GM19099 (cell line): ENCODE results near the gene SOCS1.

Experiments
- POLR2A ChIP-seq: IDR thresholded peaks from 3 replicates; pipeline ENCODE4 v1.6.1; 2011; ENCODE audit warnings: low read depth; ENCODE audit not compliant: insufficient read length; ENCODE audit errors: extremely low read depth

The SOCS1 gene

DNA sequence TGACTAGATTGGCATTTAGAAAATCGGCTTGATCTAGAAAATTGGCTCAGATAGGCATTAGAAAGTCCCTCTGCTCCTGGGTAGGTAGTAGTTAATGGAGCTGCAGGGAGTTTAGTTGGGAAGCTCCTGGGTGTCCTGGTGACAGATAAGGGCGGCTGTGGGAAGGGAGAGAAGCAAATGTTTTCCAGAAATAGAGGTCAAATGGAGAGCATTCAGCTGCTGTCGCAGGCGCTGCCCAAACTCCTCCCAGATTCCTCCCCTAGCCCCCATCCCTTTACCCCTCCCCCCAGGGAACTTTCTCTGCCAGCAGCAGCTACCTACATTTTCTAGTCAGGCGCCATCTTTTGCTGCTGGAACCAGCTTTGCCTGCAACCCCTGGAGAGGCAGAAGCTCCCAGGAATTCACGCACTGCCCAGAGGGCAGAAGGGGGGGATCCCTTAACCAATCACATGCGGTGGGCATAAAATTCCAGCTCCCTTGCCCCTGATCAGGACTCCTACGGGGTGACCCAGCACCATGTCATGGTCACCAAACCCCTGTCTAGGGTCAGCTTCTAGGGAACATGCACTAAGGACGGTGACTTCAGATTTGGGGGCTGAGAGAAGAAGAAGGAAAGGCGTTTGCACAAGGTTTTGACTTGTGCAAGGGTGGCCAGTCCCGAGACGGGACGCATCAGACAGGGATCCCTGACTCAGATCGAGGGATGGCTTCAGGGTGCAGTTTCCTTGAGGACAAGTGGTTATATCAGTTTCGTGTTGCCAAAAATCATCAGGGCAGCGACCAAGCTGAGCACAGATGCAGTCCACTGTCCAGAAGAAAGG is 43.8 kb downstream of the SOCS1 start:
- no peak for TF ChIP-seq POLR2A

DNA sequence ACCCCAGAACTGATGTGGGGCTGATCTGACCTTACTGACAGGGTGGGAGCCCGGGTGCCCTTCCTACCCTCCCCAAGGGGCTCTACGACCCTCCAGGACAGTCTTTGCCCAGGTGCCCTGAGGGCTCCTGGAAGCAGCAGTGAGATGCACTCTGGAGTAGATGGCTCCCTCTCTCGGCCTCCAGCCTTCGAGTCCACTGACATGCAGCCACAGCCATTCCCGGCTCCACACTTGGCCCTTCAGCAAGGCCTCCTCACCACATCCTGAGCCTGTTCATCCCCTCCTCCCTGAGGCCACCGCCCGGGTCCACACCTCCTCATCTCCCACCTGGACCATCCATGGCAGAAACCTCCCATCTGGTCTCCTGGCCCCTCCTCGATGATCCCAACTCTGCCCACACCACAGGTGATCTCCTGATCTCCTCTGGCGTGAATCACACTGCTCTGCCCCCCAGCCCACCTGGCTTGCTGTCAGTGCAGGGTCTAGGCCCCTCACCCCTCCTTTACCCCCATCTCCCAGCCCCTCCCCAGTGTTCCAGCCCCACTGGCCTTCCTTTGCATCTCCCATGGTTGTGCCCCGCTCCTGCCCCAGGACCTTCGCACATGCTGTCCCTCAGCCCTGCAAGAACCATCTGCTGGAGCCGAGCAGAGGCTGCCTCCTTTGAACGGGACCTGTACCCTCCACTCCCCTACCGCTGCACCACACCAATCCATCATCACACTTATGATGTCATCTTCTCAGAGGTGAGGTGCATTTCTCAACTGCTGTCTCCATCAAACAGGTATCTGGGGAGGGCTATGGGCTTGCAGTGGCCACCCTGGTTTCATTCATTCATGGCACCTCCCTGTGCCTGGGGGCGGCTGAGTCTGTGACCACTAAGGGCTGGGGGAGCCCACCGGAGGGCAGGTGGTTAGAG is 44.7 kb downstream of the SOCS1 start:
- TF ChIP-seq POLR2A, result no peak

DNA sequence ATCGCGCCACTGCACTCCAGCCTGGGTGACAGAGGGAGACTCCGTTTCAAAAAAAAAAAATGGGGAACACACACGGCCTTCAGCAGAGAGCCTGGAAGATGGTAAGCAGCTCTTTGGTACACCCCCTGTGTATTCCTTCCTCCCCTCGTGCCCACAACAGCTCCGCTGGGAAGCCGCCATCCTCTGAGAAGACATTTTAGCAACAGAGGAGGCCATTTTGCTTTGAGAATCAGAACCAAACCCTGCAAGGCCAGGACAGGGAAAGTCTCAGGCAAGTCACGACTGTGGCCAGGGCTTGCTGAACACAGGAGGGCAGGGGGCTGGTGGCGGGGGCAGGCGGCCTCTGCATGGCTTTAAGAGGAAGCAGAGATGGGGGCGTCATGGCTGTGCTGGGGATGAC is 45.7 kb downstream of the SOCS1 start:
- no peak for TF ChIP-seq POLR2A

DNA sequence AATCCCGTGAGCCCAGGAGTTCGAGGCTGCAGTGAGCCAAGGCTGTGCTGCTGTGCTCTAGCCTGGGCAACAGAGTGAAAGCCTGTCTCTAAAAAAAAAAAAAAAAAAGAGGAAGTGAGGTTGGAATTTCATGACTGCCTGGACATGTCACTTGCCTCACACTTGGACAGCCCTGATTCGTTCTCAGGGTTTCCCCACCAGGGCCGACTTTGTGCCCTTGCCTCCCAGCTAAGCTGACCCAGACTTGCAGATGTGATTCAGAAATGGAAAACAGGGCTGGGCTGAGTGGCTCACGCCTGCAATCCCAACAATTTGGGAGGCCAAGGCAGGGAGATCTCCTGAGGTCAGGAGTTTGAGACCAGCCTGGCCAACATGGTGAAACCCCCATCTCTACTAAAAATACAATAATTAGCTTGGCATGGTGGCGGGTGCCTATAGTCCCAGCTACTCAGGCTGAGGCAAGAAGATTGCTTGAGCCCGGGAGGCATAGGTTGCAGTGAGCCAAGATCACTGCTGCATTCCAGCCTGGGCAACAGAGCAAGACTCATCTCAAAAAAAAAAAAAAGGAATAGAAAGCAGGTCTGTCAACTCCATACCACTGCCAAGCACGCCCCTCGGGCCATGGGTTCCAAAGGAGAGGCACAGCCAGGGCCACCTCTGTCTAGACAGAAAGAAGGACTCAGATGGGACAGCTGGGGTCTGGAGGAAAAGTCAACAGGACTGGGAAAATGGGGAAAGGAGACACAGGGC is 46.9 kb downstream of the SOCS1 start:
- TF ChIP-seq POLR2A, result no peak

DNA sequence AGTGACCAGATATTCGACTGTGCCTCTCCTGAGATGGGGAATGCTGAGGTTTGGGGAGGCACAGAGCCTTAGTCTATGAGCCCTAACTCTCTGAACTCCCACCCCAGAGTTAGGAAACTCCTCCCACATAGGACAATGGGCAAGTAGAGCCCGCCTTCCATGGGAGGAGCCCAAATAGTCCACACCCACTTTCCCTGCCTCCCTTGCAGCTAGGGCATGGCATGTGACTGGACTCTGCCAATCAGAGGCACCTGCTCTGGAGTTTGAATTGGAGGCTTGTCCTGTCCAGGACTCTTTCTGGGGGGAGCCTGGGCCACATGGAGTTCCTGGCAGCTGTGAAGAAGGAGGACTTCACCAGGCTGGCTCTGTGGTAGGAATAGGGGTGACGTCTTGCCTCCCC is 48.4 kb downstream of the SOCS1 start:
- TF ChIP-seq POLR2A, result no peak

DNA sequence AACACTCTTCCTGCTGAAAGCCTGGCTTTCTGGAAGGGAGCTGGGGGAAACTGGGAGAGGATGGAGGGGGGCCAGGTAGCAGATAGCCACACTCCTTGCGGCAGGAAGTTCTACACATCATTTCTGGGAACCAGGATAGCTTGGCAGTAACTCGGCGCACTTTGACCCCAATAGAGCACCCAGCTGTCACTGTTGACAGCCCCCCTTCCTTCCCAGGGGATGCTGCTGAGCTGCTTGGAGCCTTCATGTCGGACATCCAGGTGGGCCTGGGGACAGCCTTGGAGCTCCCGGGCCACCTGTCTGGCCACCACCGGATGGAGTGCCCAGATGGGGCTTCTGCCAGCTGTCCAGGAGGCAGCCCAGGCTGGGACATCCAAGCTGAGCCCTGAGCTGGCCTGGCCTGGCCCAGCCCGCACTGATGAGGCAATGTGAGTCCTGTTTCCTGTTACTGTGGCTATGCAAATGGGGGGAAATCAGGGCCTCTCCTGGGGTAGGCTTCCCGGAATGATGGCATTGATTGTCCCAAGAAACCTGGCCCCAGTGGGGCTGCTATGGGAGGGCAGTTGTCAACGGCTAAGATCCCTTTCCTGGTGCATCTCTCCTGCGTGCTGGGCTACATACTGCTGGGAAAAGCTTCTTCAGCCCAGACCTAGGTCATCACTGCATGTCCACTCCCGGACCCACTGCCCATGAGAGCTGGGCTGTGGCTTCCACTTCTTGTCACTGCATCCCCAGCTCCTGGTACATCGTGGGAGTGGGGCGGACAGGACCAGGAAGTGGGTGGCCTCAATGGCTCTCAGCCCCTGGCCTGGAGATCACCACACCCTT is 50.0 kb downstream of the SOCS1 start:
- TF ChIP-seq POLR2A, result peak; percentile 28

DNA sequence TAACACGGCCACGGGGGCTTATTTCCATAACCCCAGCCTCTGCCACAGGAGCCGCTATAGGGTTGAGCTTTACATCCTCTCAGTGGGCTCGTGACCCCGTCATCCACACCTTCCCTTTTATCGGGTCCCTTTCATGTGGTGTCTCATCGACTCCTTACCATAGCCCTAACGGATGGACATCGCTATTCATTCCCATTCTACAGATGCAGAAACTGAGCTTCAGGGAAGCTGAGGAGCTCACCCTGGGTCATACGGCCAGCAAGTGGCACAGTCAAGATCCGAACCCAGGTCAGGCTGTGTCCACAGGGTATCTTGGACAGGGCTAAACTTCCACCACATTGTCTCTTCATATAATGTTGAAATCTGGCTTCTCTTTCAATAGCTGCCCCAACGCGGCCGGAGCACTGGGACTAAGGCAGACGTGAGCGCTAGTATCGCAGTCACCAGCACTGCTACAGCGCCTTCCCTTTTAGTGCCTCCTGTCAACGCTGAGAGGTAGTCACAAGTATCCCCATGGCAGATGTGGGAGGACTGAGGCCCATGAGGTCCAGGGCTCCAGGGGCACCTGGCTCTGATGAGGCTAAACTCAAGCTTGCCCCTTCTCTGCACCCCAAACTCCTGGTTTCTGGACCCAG is 50.8 kb downstream of the SOCS1 start:
- no peak for TF ChIP-seq POLR2A

DNA sequence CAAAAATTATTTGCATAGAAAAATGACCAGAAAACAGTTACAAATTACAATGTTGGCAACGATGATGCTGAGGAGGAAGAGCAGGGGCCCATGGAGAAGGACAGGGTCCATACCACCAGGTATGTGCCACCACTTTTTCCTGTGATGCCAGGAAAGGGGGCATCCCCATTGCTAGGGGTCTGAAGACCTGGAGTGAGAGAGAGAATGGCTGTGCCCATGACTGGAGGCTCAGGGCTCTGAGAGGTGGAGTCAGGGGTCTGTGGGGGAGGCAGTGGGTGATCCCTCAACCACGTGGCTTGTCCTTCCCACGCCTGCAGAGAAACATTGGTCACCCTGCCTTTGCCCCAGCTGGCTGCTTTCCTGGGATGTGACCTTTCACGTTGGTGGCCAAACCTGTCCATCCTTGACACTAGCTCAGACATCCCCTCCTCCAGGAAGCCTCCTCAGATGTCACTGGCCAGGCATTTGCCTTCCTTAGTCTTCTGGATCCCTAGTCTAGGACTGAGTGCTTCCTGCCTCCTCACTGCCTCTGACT is 51.4 kb downstream of the SOCS1 start:
- TF ChIP-seq POLR2A, result no peak
